ENCODE data around the gene MED15. TPM values are rescaled to one million over a fixed set of nuclear protein-coding genes. Genes with fewer than 3 reads are reported as not detected.

MED15 gene
- total RNA-seq, 1 experiment from 2014 or later: 59.3 TPM

DNA sequence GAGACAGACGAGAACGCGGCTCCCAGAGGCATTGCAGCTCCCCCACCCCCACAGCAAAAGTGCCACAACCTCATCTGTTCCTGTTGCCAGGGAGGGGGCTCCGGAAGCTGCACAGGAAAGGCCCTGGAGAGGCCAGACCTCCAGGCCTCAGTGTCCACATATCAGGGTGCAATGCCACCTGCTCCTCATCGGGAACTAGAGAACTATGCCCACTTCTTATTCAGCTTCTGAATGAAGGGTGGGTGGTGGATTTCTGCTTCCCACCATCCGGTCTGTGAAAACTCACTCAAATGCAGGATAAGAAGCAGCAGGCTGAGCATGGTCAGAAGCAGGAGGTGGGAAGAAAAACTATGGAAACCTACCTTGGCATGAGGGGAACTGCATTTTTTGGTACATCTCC lies 105.9 kb downstream of the MED15 start:
- H3K9me3 ChIP-seq (ENCODE audit: control insufficient read depth, insufficient read depth, low read depth, low read length): no peaks in the 10 kb centered on the region
- no peak for DNase-seq (ENCODE audit: low read depth, low spot score)
- no peak for ATAC-seq
- no peak overlapping the region for H3K27ac ChIP-seq (ENCODE audit: low read length)
- H3K36me3 ChIP-seq (ENCODE audit: control insufficient read depth, insufficient read depth, low read length): no peaks in the 10 kb centered on the region
- POLR2A ChIA-PET: no interaction called here
- TF ChIP-seq, protein P1, sequence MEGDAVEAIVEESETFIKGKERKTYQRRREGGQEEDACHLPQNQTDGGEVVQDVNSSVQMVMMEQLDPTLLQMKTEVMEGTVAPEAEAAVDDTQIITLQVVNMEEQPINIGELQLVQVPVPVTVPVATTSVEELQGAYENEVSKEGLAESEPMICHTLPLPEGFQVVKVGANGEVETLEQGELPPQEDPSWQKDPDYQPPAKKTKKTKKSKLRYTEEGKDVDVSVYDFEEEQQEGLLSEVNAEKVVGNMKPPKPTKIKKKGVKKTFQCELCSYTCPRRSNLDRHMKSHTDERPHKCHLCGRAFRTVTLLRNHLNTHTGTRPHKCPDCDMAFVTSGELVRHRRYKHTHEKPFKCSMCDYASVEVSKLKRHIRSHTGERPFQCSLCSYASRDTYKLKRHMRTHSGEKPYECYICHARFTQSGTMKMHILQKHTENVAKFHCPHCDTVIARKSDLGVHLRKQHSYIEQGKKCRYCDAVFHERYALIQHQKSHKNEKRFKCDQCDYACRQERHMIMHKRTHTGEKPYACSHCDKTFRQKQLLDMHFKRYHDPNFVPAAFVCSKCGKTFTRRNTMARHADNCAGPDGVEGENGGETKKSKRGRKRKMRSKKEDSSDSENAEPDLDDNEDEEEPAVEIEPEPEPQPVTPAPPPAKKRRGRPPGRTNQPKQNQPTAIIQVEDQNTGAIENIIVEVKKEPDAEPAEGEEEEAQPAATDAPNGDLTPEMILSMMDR (IDR thresholded peaks at IDR 0.05): no peak
- TF ChIP-seq TCF7L2 (IDR thresholded peaks at IDR 0.05; ENCODE audit: low read depth, low read length) (no peak), POLR2AphosphoS5 (IDR thresholded peaks at IDR 0.05; ENCODE audit: low read depth, low read length) (no peak), SIN3A (IDR thresholded peaks at IDR 0.05; ENCODE audit: borderline replicate concordance, insufficient read depth, low read depth, low read length) (no peak)
- TF ChIP-seq, protein P2, sequence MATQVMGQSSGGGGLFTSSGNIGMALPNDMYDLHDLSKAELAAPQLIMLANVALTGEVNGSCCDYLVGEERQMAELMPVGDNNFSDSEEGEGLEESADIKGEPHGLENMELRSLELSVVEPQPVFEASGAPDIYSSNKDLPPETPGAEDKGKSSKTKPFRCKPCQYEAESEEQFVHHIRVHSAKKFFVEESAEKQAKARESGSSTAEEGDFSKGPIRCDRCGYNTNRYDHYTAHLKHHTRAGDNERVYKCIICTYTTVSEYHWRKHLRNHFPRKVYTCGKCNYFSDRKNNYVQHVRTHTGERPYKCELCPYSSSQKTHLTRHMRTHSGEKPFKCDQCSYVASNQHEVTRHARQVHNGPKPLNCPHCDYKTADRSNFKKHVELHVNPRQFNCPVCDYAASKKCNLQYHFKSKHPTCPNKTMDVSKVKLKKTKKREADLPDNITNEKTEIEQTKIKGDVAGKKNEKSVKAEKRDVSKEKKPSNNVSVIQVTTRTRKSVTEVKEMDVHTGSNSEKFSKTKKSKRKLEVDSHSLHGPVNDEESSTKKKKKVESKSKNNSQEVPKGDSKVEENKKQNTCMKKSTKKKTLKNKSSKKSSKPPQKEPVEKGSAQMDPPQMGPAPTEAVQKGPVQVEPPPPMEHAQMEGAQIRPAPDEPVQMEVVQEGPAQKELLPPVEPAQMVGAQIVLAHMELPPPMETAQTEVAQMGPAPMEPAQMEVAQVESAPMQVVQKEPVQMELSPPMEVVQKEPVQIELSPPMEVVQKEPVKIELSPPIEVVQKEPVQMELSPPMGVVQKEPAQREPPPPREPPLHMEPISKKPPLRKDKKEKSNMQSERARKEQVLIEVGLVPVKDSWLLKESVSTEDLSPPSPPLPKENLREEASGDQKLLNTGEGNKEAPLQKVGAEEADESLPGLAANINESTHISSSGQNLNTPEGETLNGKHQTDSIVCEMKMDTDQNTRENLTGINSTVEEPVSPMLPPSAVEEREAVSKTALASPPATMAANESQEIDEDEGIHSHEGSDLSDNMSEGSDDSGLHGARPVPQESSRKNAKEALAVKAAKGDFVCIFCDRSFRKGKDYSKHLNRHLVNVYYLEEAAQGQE (IDR thresholded peaks at IDR 0.05; ENCODE audit: insufficient read depth in 1 of 2, low read depth in 2 of 2, low read length in 1 of 2): no peak
- intact Hi-C loops (cut with micrococcal nuclease; ENCODE audit: unreplicated experiment): no loop called here
- CTCF ChIA-PET: no interaction called here
- H3K4me1 ChIP-seq (ENCODE audit: control insufficient read depth, insufficient read depth, low read length): no peaks in the 10 kb centered on the region
- H3K4me3 ChIP-seq (ENCODE audit: low read depth in 2 of 2, low read length in 2 of 2): no peak overlapping the region
- in situ Hi-C loops (cut with HindIII; ENCODE audit: low pct_unique_long_range_greater_than_20kb, low sequenced_read_pairs): no loop called here
- H3K27me3 ChIP-seq (ENCODE audit: control insufficient read depth, insufficient read depth, low read length): no peaks in the 10 kb centered on the region
- no TSS peak for BruUV-seq (replicated peaks)

DNA sequence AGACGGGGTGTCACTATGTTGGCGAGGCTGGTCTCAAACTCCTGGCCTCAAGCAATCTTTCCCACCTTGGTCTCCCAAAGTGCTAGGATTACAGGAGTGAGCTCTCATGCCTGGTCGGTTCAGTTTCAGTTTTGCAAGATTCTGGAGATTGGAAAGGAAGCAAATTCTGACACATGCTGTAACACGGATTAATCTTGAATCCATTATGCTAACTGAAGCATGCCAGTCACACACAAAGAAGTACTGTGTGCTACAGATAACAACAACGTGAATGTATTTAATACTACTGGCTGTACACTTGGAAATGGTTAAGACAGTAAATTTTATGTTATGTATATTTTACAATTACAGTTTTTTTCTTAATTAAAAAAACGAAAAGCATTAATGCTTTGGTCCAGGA lies 107.6 kb downstream of the MED15 start:
- Histone ChIP-seq H3K4me1 (ENCODE audit: control insufficient read depth, insufficient read depth, low read length) (no peaks in the 10 kb centered on the region), H3K4me3 (ENCODE audit: low read depth in 2 of 2, low read length in 2 of 2) (no peak overlapping the region), H3K27ac (ENCODE audit: low read length) (no peak overlapping the region), H3K36me3 (ENCODE audit: control insufficient read depth, insufficient read depth, low read length) (no peaks in the 10 kb centered on the region), H3K27me3 (ENCODE audit: control insufficient read depth, insufficient read depth, low read length) (no peaks in the 10 kb centered on the region), H3K9me3 (ENCODE audit: control insufficient read depth, insufficient read depth, low read depth, low read length) (no peaks in the 10 kb centered on the region)
- in situ Hi-C loops (cut with HindIII; ENCODE audit: low pct_unique_long_range_greater_than_20kb, low sequenced_read_pairs) (no loop called here), intact Hi-C loops (cut with micrococcal nuclease; ENCODE audit: unreplicated experiment) (no loop called here)
- DNase-seq (ENCODE audit: low read depth, low spot score) (no peak), ATAC-seq (no peak)
- POLR2A ChIA-PET: no interaction called here
- TF ChIP-seq, protein P2 (IDR thresholded peaks at IDR 0.05; ENCODE audit: insufficient read depth in 1 of 2, low read depth in 2 of 2, low read length in 1 of 2): no peak
- TF ChIP-seq POLR2AphosphoS5 (IDR thresholded peaks at IDR 0.05; ENCODE audit: low read depth, low read length): no peak
- TF ChIP-seq, protein P1 (IDR thresholded peaks at IDR 0.05): no peak
- TF ChIP-seq SIN3A (IDR thresholded peaks at IDR 0.05; ENCODE audit: borderline replicate concordance, insufficient read depth, low read depth, low read length): no peak
- no peak for TF ChIP-seq TCF7L2 (IDR thresholded peaks at IDR 0.05; ENCODE audit: low read depth, low read length)
- no TSS peak for BruUV-seq (replicated peaks)
- CTCF ChIA-PET: no interaction called here
